Measurements from ENCODE around the gene LRCH4. TPM values are rescaled to one million over a fixed set of nuclear protein-coding genes. Genes with fewer than 3 reads are reported as not detected.

LRCH4 gene
- total and polyA plus RNA-seq, 2 of the 13 experiments (the other 11 are each of a cell fraction or from before 2014, with no cell fraction given), result 7.0 to 9.3 TPM

DNA sequence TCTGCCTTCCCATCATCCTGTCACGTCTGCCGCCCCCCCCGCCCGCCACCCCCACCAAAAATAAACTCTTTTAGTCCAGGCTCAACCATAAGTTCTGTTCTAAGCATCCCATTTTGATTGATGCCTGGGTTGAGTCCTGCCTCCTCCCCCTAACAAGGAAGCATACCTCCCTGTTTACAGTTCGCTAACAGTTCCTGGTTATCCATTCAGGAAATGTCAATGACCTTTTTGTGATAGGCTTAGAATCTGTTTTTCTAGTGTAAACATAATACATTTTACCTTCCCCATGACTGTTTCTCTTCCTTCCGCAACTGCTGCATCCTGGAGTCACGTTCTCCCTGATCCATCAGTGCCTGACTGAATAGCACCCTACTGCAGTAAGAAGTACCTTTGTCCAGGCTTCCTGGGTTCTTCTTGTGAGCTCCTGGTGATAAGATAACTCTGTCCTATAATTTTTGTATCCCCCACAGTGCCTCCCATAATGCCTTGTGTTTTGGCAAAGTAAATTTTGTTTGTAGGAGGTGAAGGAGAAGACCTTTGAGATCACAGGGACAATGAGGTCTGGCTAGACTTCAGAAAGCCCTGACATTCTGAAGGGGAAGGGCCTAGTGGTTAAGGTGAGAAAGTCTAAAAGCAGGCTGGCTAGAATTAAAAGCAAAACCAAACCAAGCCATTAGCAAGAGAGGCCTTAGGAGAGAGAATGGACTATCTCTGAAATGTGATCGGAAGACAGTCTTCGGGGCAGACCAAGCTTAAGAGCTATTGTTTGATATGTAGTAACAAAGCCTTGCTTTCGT lies 39.6 kb downstream of the LRCH4 start (continued):
- TF ChIP-seq, protein P1, sequence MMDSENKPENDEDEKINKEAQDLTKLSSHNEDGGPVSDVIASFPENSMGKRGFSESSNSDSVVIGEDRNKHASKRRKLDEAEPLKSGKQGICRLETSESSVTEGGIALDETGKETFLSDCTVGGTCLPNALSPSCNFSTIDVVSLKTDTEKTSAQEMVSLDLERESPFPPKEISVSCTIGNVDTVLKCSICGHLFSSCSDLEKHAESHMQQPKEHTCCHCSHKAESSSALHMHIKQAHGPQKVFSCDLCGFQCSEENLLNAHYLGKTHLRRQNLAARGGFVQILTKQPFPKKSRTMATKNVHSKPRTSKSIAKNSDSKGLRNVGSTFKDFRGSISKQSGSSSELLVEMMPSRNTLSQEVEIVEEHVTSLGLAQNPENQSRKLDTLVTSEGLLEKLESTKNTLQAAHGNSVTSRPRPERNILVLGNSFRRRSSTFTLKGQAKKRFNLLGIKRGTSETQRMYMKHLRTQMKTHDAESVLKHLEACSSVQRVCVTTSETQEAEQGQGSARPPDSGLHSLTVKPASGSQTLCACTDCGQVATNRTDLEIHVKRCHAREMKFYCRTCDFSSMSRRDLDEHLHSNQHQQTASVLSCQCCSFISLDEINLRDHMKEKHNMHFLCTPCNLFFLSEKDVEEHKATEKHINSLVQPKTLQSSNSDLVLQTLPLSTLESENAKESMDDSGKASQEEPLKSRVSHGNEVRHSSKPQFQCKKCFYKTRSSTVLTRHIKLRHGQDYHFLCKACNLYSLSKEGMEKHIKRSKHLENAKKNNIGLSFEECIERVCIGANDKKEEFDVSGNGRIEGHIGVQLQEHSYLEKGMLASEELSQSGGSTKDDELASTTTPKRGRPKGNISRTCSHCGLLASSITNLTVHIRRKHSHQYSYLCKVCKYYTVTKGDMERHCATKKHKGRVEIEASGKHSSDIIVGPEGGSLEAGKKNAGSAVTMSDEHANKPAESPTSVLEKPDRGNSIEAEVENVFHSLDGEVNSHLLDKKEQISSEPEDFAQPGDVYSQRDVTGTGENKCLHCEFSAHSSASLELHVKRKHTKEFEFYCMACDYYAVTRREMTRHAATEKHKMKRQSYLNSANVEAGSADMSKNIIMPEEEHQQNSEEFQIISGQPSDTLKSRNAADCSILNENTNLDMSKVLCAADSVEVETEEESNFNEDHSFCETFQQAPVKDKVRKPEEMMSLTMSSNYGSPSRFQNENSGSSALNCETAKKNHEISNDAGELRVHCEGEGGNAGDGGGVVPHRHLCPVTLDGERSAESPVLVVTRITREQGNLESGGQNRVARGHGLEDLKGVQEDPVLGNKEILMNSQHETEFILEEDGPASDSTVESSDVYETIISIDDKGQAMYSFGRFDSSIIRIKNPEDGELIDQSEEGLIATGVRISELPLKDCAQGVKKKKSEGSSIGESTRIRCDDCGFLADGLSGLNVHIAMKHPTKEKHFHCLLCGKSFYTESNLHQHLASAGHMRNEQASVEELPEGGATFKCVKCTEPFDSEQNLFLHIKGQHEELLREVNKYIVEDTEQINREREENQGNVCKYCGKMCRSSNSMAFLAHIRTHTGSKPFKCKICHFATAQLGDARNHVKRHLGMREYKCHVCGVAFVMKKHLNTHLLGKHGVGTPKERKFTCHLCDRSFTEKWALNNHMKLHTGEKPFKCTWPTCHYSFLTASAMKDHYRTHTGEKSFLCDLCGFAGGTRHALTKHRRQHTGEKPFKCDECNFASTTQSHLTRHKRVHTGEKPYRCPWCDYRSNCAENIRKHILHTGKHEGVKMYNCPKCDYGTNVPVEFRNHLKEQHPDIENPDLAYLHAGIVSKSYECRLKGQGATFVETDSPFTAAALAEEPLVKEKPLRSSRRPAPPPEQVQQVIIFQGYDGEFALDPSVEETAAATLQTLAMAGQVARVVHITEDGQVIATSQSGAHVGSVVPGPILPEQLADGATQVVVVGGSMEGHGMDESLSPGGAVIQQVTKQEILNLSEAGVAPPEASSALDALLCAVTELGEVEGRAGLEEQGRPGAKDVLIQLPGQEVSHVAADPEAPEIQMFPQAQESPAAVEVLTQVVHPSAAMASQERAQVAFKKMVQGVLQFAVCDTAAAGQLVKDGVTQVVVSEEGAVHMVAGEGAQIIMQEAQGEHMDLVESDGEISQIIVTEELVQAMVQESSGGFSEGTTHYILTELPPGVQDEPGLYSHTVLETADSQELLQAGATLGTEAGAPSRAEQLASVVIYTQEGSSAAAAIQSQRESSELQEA (CRISPR knock-in tag; IDR thresholded peaks at IDR 0.05; ENCODE audit: not compliant biosample characterization), result no peak
- TF ChIP-seq NBN (conservative IDR thresholded peaks at IDR 0.05), result no peak
- TF ChIP-seq, protein P2, sequence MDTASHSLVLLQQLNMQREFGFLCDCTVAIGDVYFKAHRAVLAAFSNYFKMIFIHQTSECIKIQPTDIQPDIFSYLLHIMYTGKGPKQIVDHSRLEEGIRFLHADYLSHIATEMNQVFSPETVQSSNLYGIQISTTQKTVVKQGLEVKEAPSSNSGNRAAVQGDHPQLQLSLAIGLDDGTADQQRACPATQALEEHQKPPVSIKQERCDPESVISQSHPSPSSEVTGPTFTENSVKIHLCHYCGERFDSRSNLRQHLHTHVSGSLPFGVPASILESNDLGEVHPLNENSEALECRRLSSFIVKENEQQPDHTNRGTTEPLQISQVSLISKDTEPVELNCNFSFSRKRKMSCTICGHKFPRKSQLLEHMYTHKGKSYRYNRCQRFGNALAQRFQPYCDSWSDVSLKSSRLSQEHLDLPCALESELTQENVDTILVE (CRISPR knock-in tag; IDR thresholded peaks at IDR 0.05), result no peak; the same call in 1 of the 2 replicates
- TF ChIP-seq PAF1 (CRISPR knock-in tag; IDR thresholded peaks at IDR 0.05), result no peak; the same call in 1 of the 2 replicates
- TF ChIP-seq ZNF451 (CRISPR knock-in tag; IDR thresholded peaks at IDR 0.05), result no peak
- no peak for TF ChIP-seq ZNF44 (CRISPR knock-in tag; IDR thresholded peaks at IDR 0.05)
- no peak for TF ChIP-seq ZNF24 (IDR thresholded peaks at IDR 0.05)
- TF ChIP-seq, protein P3, sequence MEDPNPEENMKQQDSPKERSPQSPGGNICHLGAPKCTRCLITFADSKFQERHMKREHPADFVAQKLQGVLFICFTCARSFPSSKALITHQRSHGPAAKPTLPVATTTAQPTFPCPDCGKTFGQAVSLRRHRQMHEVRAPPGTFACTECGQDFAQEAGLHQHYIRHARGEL (CRISPR knock-in tag; IDR thresholded peaks at IDR 0.05), result no peak
- no peak for TF ChIP-seq ZNF207 (IDR thresholded peaks at IDR 0.05; ENCODE audit: borderline replicate concordance)
- TF ChIP-seq KLF16 (CRISPR knock-in tag; IDR thresholded peaks at IDR 0.05), result no peak
- TF ChIP-seq ZNF3 (CRISPR knock-in tag; IDR thresholded peaks at IDR 0.05), result no peak
- TF ChIP-seq ETV6 (CRISPR knock-in tag; conservative IDR thresholded peaks at IDR 0.05), result 0 out of 2 replicates have a peak, but pooled peaks have one; percentile 53
- TF ChIP-seq, protein P4, sequence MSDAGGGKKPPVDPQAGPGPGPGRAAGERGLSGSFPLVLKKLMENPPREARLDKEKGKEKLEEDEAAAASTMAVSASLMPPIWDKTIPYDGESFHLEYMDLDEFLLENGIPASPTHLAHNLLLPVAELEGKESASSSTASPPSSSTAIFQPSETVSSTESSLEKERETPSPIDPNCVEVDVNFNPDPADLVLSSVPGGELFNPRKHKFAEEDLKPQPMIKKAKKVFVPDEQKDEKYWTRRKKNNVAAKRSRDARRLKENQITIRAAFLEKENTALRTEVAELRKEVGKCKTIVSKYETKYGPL (CRISPR knock-in tag; IDR thresholded peaks at IDR 0.05), result no peak
- TF ChIP-seq ZNF460 (CRISPR knock-in tag; IDR thresholded peaks at IDR 0.05; ENCODE audit: borderline replicate concordance), result no peak
- TF ChIP-seq PRMT3 (CRISPR knock-in tag; IDR thresholded peaks at IDR 0.05; ENCODE audit: borderline replicate concordance, low read depth), result no peak
- peak; percentile 96 for TF ChIP-seq ETV5 (CRISPR knock-in tag; IDR thresholded peaks at IDR 0.05; ENCODE audit: borderline replicate concordance)
- TF ChIP-seq, protein P5, sequence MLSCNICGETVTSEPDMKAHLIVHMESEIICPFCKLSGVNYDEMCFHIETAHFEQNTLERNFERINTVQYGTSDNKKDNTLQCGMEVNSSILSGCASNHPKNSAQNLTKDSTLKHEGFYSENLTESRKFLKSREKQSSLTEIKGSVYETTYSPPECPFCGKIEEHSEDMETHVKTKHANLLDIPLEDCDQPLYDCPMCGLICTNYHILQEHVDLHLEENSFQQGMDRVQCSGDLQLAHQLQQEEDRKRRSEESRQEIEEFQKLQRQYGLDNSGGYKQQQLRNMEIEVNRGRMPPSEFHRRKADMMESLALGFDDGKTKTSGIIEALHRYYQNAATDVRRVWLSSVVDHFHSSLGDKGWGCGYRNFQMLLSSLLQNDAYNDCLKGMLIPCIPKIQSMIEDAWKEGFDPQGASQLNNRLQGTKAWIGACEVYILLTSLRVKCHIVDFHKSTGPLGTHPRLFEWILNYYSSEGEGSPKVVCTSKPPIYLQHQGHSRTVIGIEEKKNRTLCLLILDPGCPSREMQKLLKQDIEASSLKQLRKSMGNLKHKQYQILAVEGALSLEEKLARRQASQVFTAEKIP (CRISPR knock-in tag; IDR thresholded peaks at IDR 0.05; ENCODE audit: borderline replicate concordance), result no peak

Measured in HepG2 (cell line).